IMR-90 (cell line): ENCODE measurements around the gene CACNA1I. TPM values are rescaled to one million over a fixed set of nuclear protein-coding genes. Genes with fewer than 3 reads are reported as not detected.

Experiments used
- ATAC-seq: fragments of 200-7000 bp; cut with Tn5 transposase; 2 replicates; pipeline ENCODE4 v1.9.1; 2020; ENCODE audit warnings: low read depth, mild to moderate bottlenecking, moderate library complexity
- BruUV-seq: library from RNA; stranded (reverse); fragments of 400-500 nt; replicated peaks from 2 replicates; lab custom pipeline; 2021; lab: Mats Ljungman, UMichigan
- CTCF ChIA-PET: fragments of 300-600 bp; formaldehyde crosslinking; extraction: SDS; loops from one replicate; lab custom pipeline; 2021; ENCODE audit warnings: antibody characterized with exemption; lab: Yijun Ruan, JAX
- POLR2A ChIA-PET: fragments of 300-600 bp; sonication (Branson Sonifier 250); formaldehyde crosslinking; loops from one replicate; lab custom pipeline; 2022; ENCODE audit warnings: antibody characterized with exemption; ENCODE audit not compliant: unreplicated experiment; lab: Charles Lee
- DNase-seq: peaks from one replicate; pipeline ENCODE4 v3.0.0; 2013
- H2AFZ ChIP-seq: replicated peaks from 2 replicates; pipeline ENCODE3; 2013; ENCODE audit warnings: low read length, mild to moderate bottlenecking; ENCODE audit not compliant: poor library complexity
- H2AK5ac ChIP-seq: 2 replicates; pipeline ENCODE4 v1.6.1; 2013; ENCODE audit warnings: low read depth, low read length, inconsistent platforms
- H2AK9ac ChIP-seq: replicated peaks from 2 replicates; pipeline ENCODE3; 2013; ENCODE audit warnings: mild to moderate bottlenecking, low read depth, low read length, moderate library complexity; ENCODE audit not compliant: poor library complexity
- H2BK120ac ChIP-seq: 2 replicates; pipeline ENCODE4 v1.6.1; 2013; ENCODE audit warnings: low read depth, low read length, inconsistent platforms
- H2BK15ac ChIP-seq: 3 replicates; pipeline ENCODE4 v1.6.1; 2013; ENCODE audit warnings: low read depth, low read length, inconsistent platforms
- H2BK20ac ChIP-seq: 2 replicates; pipeline ENCODE4 v1.6.1; 2013; ENCODE audit warnings: low read depth, mild to moderate bottlenecking, inconsistent platforms, low read length, moderate library complexity
- H2BK5ac ChIP-seq: 2 replicates; pipeline ENCODE4 v1.6.1; 2013; ENCODE audit warnings: mild to moderate bottlenecking, low read depth, low read length, inconsistent platforms; ENCODE audit not compliant: poor library complexity, severe bottlenecking
- H3K14ac ChIP-seq: replicated peaks from 2 replicates; pipeline ENCODE4 v1.6.1; 2013; ENCODE audit warnings: low read depth, low read length, inconsistent platforms
- H3K18ac ChIP-seq: 2 replicates; pipeline ENCODE4 v1.6.1; 2013; ENCODE audit warnings: low read depth, low read length, control low read depth
- H3K23ac ChIP-seq: 2 replicates; pipeline ENCODE4 v1.6.1; 2013; ENCODE audit warnings: low read depth, low read length, inconsistent platforms
- H3K27ac ChIP-seq: 2 replicates; pipeline ENCODE4 v1.5.1; 2013; ENCODE audit warnings: mild to moderate bottlenecking, control low read depth, low read length; ENCODE audit not compliant: insufficient read depth
- H3K27me3 ChIP-seq: 2 replicates; pipeline ENCODE4 v1.6.1; 2013; ENCODE audit warnings: low read length; ENCODE audit not compliant: control insufficient read depth, insufficient read depth
- H3K36me3 ChIP-seq: 2 replicates; pipeline ENCODE4 v1.6.1; 2013; ENCODE audit warnings: low read length, mixed read lengths; ENCODE audit not compliant: control insufficient read depth, insufficient read depth
- H3K4ac ChIP-seq: 2 replicates; pipeline ENCODE4 v1.6.1; 2013; ENCODE audit warnings: low read depth, low read length, inconsistent platforms
- H3K4me1 ChIP-seq: 2 replicates; pipeline ENCODE4 v1.6.1; 2013; ENCODE audit warnings: low read length, mixed read lengths; ENCODE audit not compliant: control insufficient read depth, insufficient read depth
- H3K4me2 ChIP-seq: 2 replicates; pipeline ENCODE4 v1.6.1; 2013; ENCODE audit warnings: low read depth, mild to moderate bottlenecking, control low read depth, low read length, moderate library complexity
- H3K4me3 ChIP-seq: 2 replicates; pipeline ENCODE4 v1.5.1; 2013; ENCODE audit warnings: low read depth, mild to moderate bottlenecking, control low read depth, low read length, moderate library complexity; ENCODE audit not compliant: insufficient read depth
- H3K56ac ChIP-seq: 2 replicates; pipeline ENCODE4 v1.6.1; 2013; ENCODE audit warnings: low read length, inconsistent platforms; ENCODE audit not compliant: insufficient read depth; ENCODE audit errors: extremely low read depth
- H3K79me1 ChIP-seq, 2 experiments: 2 replicates each; pipeline ENCODE4 v1.6.1; 2013; ENCODE audit warnings: low read length in 2 of 2, inconsistent platforms in 1 of 2, low read depth in 1 of 2
- H3K9ac ChIP-seq: 2 replicates; pipeline ENCODE4 v1.6.1; 2013; ENCODE audit warnings: low read depth, low read length, control low read depth
- H3K9me1 ChIP-seq: 2 replicates; pipeline ENCODE4 v1.6.1; 2013; ENCODE audit warnings: low read length, inconsistent platforms; ENCODE audit not compliant: insufficient read depth
- H3K9me3 ChIP-seq: 2 replicates; pipeline ENCODE4 v1.6.1; 2013; ENCODE audit warnings: low read length; ENCODE audit not compliant: control insufficient read depth, insufficient read depth
- H4K20me1 ChIP-seq: 2 replicates; pipeline ENCODE4 v1.6.1; 2013; ENCODE audit warnings: low read length, inconsistent platforms; ENCODE audit not compliant: insufficient read depth
- H4K5ac ChIP-seq: 2 replicates; pipeline ENCODE4 v1.6.1; 2013; ENCODE audit warnings: mild to moderate bottlenecking, low read depth, low read length, control low read depth
- H4K8ac ChIP-seq, 2 experiments: 2 replicates each; pipeline ENCODE4 v1.6.1; 2013; ENCODE audit warnings: low read depth in 2 of 2, low read length in 2 of 2, control low read depth in 1 of 2, inconsistent platforms in 1 of 2
- H4K91ac ChIP-seq: 2 replicates; pipeline ENCODE4 v1.6.1; 2013; ENCODE audit warnings: low read depth, low read length, inconsistent platforms; ENCODE audit not compliant: insufficient read depth
- CHD1 ChIP-seq: IDR thresholded peaks from 2 replicates; pipeline ENCODE4 v1.6.1; 2012; ENCODE audit warnings: low read depth, low read length, improper control_type of control experiment
- FOS ChIP-seq: fragments of 150-350 bp; IDR thresholded peaks from 2 replicates; pipeline ENCODE4 v1.6.1; 2016; ENCODE audit warnings: low read depth, low read length
- SMC3 ChIP-seq: fragments of 150-350 bp; IDR thresholded peaks from 2 replicates; pipeline ENCODE4 v1.6.1; 2016; ENCODE audit warnings: low read depth, mild to moderate bottlenecking, antibody characterized with exemption, low read length, moderate library complexity
- WGBS, 2 experiments: methylation state at CpG; one replicate each; pipeline versions ENCODE4 v1.1.5 to v1.1.7; 2013; ENCODE audit warnings: missing lambda C conversion rate in 2 of 2; ENCODE audit not compliant: insufficient read length in 1 of 2; ENCODE audit errors: extremely low coverage in 2 of 2; 5-methylcytosine and 5-hydroxymethylcytosine counted together
- dilution Hi-C: fragments of 300-500 bp; cut with HindIII; formaldehyde crosslinking; loops from one replicate; pipeline ENCODE4 v1.14.3; 2018; ENCODE audit warnings: low sequenced_read_pairs; ENCODE audit not compliant: unreplicated experiment
- in situ Hi-C: fragments of 300-500 bp; cut with MboI; formaldehyde crosslinking; loops from 3 replicates; pipeline ENCODE4 v1.14.3; 2019; ENCODE audit warnings: low sequenced_read_pairs, inconsistent platforms, mixed read lengths
- intact Hi-C: fragments of 100-400 bp; cut with micrococcal nuclease; formaldehyde crosslinking; loops from 2 replicates; pipeline ENCODE4 v1.10.0; 2022
- polyA plus RNA-seq, 3 experiments: library from polyadenylated mRNA; depleted of rRNA; stranded (reverse); fragments of >200 nt; gene quantifications; 2 replicates each; pipeline ENCODE4 v1.2.3, GENCODE V29; 2012; ENCODE audit warnings: low replicate concordance in 1 of 3
- total RNA-seq: library from RNA; depleted of rRNA; stranded (reverse); fragments of >200 nt; gene quantifications from 2 replicates; pipeline ENCODE4 v1.2.3, GENCODE V29; 2012
- TF ChIP-seq, protein P1 (sequence below): fragments of 150-350 bp; IDR thresholded peaks from 2 replicates; pipeline ENCODE4 v1.6.1; 2017; ENCODE audit warnings: mild to moderate bottlenecking, antibody characterized with exemption, low read length, low read depth

The CACNA1I gene
- total and polyA plus RNA-seq, 2 of the 4 experiments (the other 2 are of a cell fraction), result under 0.01 to 0.02 TPM

GRCh38 chr22:39656495-39657490, 86.2 kb downstream of the CACNA1I start (continued):
- no peak for TF ChIP-seq CHD1

- H3K9me3 ChIP-seq, result no peaks in the 10 kb centered on the region; the same call in 1 of the 2 replicates
- H2BK15ac ChIP-seq, result no peak overlapping the region
- no peak overlapping the region for H3K23ac ChIP-seq
- H4K8ac ChIP-seq, result no peak overlapping the region
- no peak overlapping the region for H3K56ac ChIP-seq
- no peak overlapping the region for H4K5ac ChIP-seq
- H3K36me3 ChIP-seq, result no peaks in the 10 kb centered on the region
- H3K4me1 ChIP-seq, result no peaks in the 10 kb centered on the region
- H3K18ac ChIP-seq, result no peak overlapping the region
- no peak overlapping the region for H3K4me2 ChIP-seq
- CTCF ChIA-PET, result no interaction called here
- H3K14ac ChIP-seq, result no peak overlapping the region
- H3K27ac ChIP-seq, result no peak overlapping the region
- DNase-seq (no peak), ATAC-seq (no peak)
- intact Hi-C loops, result no loop called here
- POLR2A ChIA-PET, result no interaction called here
- WGBS, 2 experiments, result 64% methylated on average over 5 of the region's 10 CpGs; no CpG with 5 or more reads in 1 of the 2 experiments
- no peak overlapping the region for H3K4me3 ChIP-seq
- no peak overlapping the region for H2BK20ac ChIP-seq
- dilution Hi-C loops, result no loop called here
- H3K79me1 ChIP-seq, result no peaks in the 10 kb centered on the region
- no peak overlapping the region for H3K4ac ChIP-seq
- no peaks in the 10 kb centered on the region for H4K20me1 ChIP-seq
- no peak overlapping the region for H2AFZ ChIP-seq
- H3K27me3 ChIP-seq, result peaks cover 92% of the 10 kb centered on the region
- H2BK5ac ChIP-seq, result no peak overlapping the region
- H4K91ac ChIP-seq, result no peak overlapping the region
- no peaks in the 10 kb centered on the region for H3K9me1 ChIP-seq
- no peak overlapping the region for H3K9ac ChIP-seq
- no peak for TF ChIP-seq SMC3
- TF ChIP-seq, protein P1, sequence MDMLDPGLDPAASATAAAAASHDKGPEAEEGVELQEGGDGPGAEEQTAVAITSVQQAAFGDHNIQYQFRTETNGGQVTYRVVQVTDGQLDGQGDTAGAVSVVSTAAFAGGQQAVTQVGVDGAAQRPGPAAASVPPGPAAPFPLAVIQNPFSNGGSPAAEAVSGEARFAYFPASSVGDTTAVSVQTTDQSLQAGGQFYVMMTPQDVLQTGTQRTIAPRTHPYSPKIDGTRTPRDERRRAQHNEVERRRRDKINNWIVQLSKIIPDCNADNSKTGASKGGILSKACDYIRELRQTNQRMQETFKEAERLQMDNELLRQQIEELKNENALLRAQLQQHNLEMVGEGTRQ, result peak; percentile 20; the same call in 1 of the 2 replicates
- no peak for TF ChIP-seq FOS
- H2BK120ac ChIP-seq, result no peak overlapping the region
- in situ Hi-C loops, result no loop called here
- BruUV-seq, result no TSS peak
- no peak overlapping the region for H2AK9ac ChIP-seq
- H2AK5ac ChIP-seq, result no peak overlapping the region
Observed at GRCh38 chr22:39658367-39658766, 87.8 kb downstream of the CACNA1I start.
